Measurements from ENCODE around the gene NODAL.

- TF ChIP-seq NR3C1 (IDR thresholded peaks at IDR 0.05) = no peak
- TF ChIP-seq EP300 (IDR thresholded peaks at IDR 0.05) = no peak
- TF ChIP-seq POLR2A (IDR thresholded peaks at IDR 0.05; ENCODE audit: low read length) = no peak
- TF ChIP-seq CTCF (IDR thresholded peaks at IDR 0.05) = no peak
- no peak for TF ChIP-seq JUN (IDR thresholded peaks at IDR 0.05)
- no peak for TF ChIP-seq RFX5 (IDR thresholded peaks at IDR 0.05)
- TF ChIP-seq RAD21 (conservative IDR thresholded peaks at IDR 0.05 in 1 of 2, IDR thresholded peaks at IDR 0.05 in 1 of 2) = no peak
- TF ChIP-seq EHMT2 (IDR thresholded peaks at IDR 0.05; ENCODE audit: low read depth) = no peak
- TF ChIP-seq REST (IDR thresholded peaks at IDR 0.05) = no peak
Measured at GRCh38 chr10:70391654-70392053, 49.8 kb downstream of the NODAL start.

Measured in A549 (cell line).